Measurements from ENCODE around the gene BMP10.
A peak's percentile ranks its signal among the peaks of the same experiment; 100 is the strongest.
"Not testable (repeated sequence)": the region's sequence is repeated elsewhere in the genome, so short reads cannot be mapped to it uniquely, and the experiment has no call there.

The BMP10 gene

GRCh38 chr2:68895981-68896380, 24.8 kb upstream of the BMP10 start:
- DNase-seq (ENCODE audit: low spot score) = not testable (repeated sequence)

- no peak for DNase-seq (ENCODE audit: low spot score)
Measured at GRCh38 chr2:68889500-68889899, 18.3 kb upstream of the BMP10 start.

GRCh38 chr2:68889021-68889420, 17.8 kb upstream of the BMP10 start:
- no peak for DNase-seq (ENCODE audit: low spot score)

GRCh38 chr2:68888038-68888704, 17.0 kb upstream of the BMP10 start:
- no peak for DNase-seq (ENCODE audit: low spot score)

- no peak for DNase-seq (ENCODE audit: low spot score)
Measured at GRCh38 chr2:68885811-68886075, 14.5 kb upstream of the BMP10 start.

GRCh38 chr2:68885074-68885810, 14.0 kb upstream of the BMP10 start:
- no peak for DNase-seq (ENCODE audit: low spot score)

- DNase-seq (ENCODE audit: low spot score) = no peak
Measured at GRCh38 chr2:68880213-68880612, 9.0 kb upstream of the BMP10 start.

GRCh38 chr2:68879296-68879695, 8.1 kb upstream of the BMP10 start:
- no peak for DNase-seq (ENCODE audit: low spot score)

- no peak for DNase-seq (ENCODE audit: low spot score)
Measured at GRCh38 chr2:68878753-68879152, 7.6 kb upstream of the BMP10 start.

- no peak for DNase-seq (ENCODE audit: low spot score)
Measured at GRCh38 chr2:68878071-68878711, 7.0 kb upstream of the BMP10 start.

- DNase-seq (ENCODE audit: low spot score) = no peak
Measured at GRCh38 chr2:68877079-68877772, 6.0 kb upstream of the BMP10 start.

- no peak for DNase-seq (ENCODE audit: low spot score)
Measured at GRCh38 chr2:68870215-68870614, 982 bp downstream of the BMP10 start.

GRCh38 chr2:68865108-68865507, 6.1 kb downstream of the BMP10 start:
- no peak for DNase-seq (ENCODE audit: low spot score)

GRCh38 chr2:68863996-68864395, 7.2 kb downstream of the BMP10 start:
- DNase-seq (ENCODE audit: low spot score) = no peak

- DNase-seq (ENCODE audit: low spot score) = no peak
Measured at GRCh38 chr2:68862889-68863288, 8.3 kb downstream of the BMP10 start.

- no peak for DNase-seq (ENCODE audit: low spot score)
Measured at GRCh38 chr2:68861330-68861729, 9.9 kb downstream of the BMP10 start.

- no peak for DNase-seq (ENCODE audit: low spot score)
Measured at GRCh38 chr2:68860111-68860510, 11.1 kb downstream of the BMP10 start.

GRCh38 chr2:68857855-68858456, 13.2 kb downstream of the BMP10 start:
- DNase-seq (ENCODE audit: low spot score) = peak; percentile 3

GRCh38 chr2:68857202-68857845, 13.9 kb downstream of the BMP10 start:
- no peak for DNase-seq (ENCODE audit: low spot score)

GRCh38 chr2:68855550-68855949, 15.6 kb downstream of the BMP10 start:
- DNase-seq (ENCODE audit: low spot score) = no peak

GRCh38 chr2:68854476-68854875, 16.7 kb downstream of the BMP10 start:
- no peak for DNase-seq (ENCODE audit: low spot score)

GRCh38 chr2:68853915-68854314, 17.3 kb downstream of the BMP10 start:
- no peak for DNase-seq (ENCODE audit: low spot score)

All from CD4-positive, alpha-beta T cell treated with Interleukin-6 at 100 ng/mL for 8 hours (primary cell).